Right lobe of liver (tissue), 4 donors: Measurements from ENCODE around the gene LYL1.

ENCODE experiments used
- CTCF ChIP-seq, 4 donors: fragments of 200-600 bp in 3 of 4; fragments of 450-650 bp in 1 of 4; IDR thresholded peaks; one replicate each; pipeline versions ENCODE4 v1.5.1 to v1.8.0; 2016 to 2022; ENCODE audit warnings: antibody characterized with exemption in 4 of 4, mild to moderate bottlenecking in 2 of 4
- POLR2A ChIP-seq: fragments of 450-650 bp; IDR thresholded peaks from one replicate; pipeline ENCODE4 v1.6.1; 2017; ENCODE audit warnings: antibody characterized with exemption, mild to moderate bottlenecking
- donor health status: DM: no; HTN: no; CAD: no.
- donor health status: DM: no; HTN: no; CAD: no.
- donor health status: DM: no; HTN: yes; CAD: no.

- no peak for TF ChIP-seq CTCF (IDR thresholded peaks at IDR 0.05)
- TF ChIP-seq POLR2A: no peak
Measured at GRCh38 chr19:13130886-13131490, 28.3 kb upstream of the LYL1 start.
